H9 (cell line): ENCODE results near the gene CFL1. TPM values are rescaled to one million over a fixed set of nuclear protein-coding genes. Genes with fewer than 3 reads are reported as not detected.

ENCODE experiments used
- DNase-seq: peaks from one replicate; pipeline ENCODE4 v3.0.0-alpha.2; 2017
- H2AFZ ChIP-seq: one replicate; pipeline ENCODE4 v1.6.1; 2013; ENCODE audit warnings: mild to moderate bottlenecking, low read length, control low read depth, moderate library complexity
- H2AK5ac ChIP-seq: 2 replicates; pipeline ENCODE4 v1.6.1; 2013; ENCODE audit warnings: low read length, control low read depth, mixed read lengths; ENCODE audit not compliant: insufficient read length
- H2BK120ac ChIP-seq: one replicate; pipeline ENCODE4 v1.6.1; 2013; ENCODE audit warnings: low read depth, mild to moderate bottlenecking, low read length, control low read depth, inconsistent platforms; ENCODE audit not compliant: poor library complexity, severe bottlenecking
- H2BK12ac ChIP-seq: 2 replicates; pipeline ENCODE4 v1.6.1; 2013; ENCODE audit warnings: low read length, control low read depth, mixed read lengths, low read depth; ENCODE audit not compliant: insufficient read length
- H2BK15ac ChIP-seq: 2 replicates; pipeline ENCODE4 v1.6.1; 2013; ENCODE audit warnings: low read depth, low read length, control low read depth
- H2BK20ac ChIP-seq: one replicate; pipeline ENCODE4 v1.6.1; 2013; ENCODE audit warnings: low read depth, mild to moderate bottlenecking, low read length, control low read depth, inconsistent platforms; ENCODE audit not compliant: poor library complexity, severe bottlenecking
- H2BK5ac ChIP-seq: 2 replicates; pipeline ENCODE4 v1.6.1; 2013; ENCODE audit warnings: low read length, control low read depth, mixed read lengths; ENCODE audit not compliant: insufficient read length
- H3K14ac ChIP-seq: 2 replicates; pipeline ENCODE4 v1.6.1; 2013; ENCODE audit warnings: low read length, control low read depth; ENCODE audit not compliant: insufficient read depth
- H3K18ac ChIP-seq: 2 replicates; pipeline ENCODE4 v1.6.1; 2013; ENCODE audit warnings: low read depth, mild to moderate bottlenecking, mixed read lengths, low read length, control low read depth; ENCODE audit not compliant: insufficient read length
- H3K23ac ChIP-seq: 2 replicates; pipeline ENCODE4 v1.6.1; 2013; ENCODE audit warnings: low read length, control low read depth, mixed read lengths, low read depth; ENCODE audit not compliant: insufficient read length
- H3K23me2 ChIP-seq: 2 replicates; pipeline ENCODE4 v1.6.1; 2013; ENCODE audit warnings: low read depth, mild to moderate bottlenecking, mixed read lengths, low read length, control low read depth; ENCODE audit not compliant: insufficient read length, poor library complexity, severe bottlenecking
- H3K27ac ChIP-seq: 2 replicates; pipeline ENCODE4 v1.5.1; 2013; ENCODE audit warnings: low read length, control low read depth, mixed read lengths, low read depth; ENCODE audit not compliant: insufficient read length
- H3K27me3 ChIP-seq: 2 replicates; pipeline ENCODE4 v1.6.1; 2013; ENCODE audit warnings: low read length, control low read depth, inconsistent platforms; ENCODE audit not compliant: insufficient read depth
- H3K4ac ChIP-seq: 2 replicates; pipeline ENCODE4 v1.6.1; 2013; ENCODE audit warnings: low read depth, mild to moderate bottlenecking, control low read depth, inconsistent platforms, low read length, moderate library complexity
- H3K4me1 ChIP-seq: 2 replicates; pipeline ENCODE4 v1.6.1; 2013; ENCODE audit warnings: low read length, control low read depth, inconsistent platforms; ENCODE audit not compliant: insufficient read depth
- H3K4me2 ChIP-seq: 2 replicates; pipeline ENCODE4 v1.6.1; 2013; ENCODE audit warnings: low read length, control low read depth, mixed read lengths; ENCODE audit not compliant: insufficient read length, insufficient read depth
- H3K56ac ChIP-seq: 2 replicates; pipeline ENCODE4 v1.6.1; 2013; ENCODE audit warnings: low read depth, mild to moderate bottlenecking, mixed read lengths, low read length, control low read depth; ENCODE audit not compliant: insufficient read length
- H3K79me1 ChIP-seq: 2 replicates; pipeline ENCODE4 v1.6.1; 2013; ENCODE audit warnings: low read depth, mild to moderate bottlenecking, moderate library complexity, low read length, control low read depth, inconsistent platforms; ENCODE audit not compliant: insufficient read depth, poor library complexity, severe bottlenecking
- H3K79me2 ChIP-seq: 2 replicates; pipeline ENCODE4 v1.6.1; 2013; ENCODE audit warnings: low read length, control low read depth, inconsistent platforms; ENCODE audit not compliant: insufficient read depth
- H3K9ac ChIP-seq: 2 replicates; pipeline ENCODE4 v1.6.1; 2013; ENCODE audit warnings: low read length, control low read depth, mixed read lengths; ENCODE audit not compliant: insufficient read length; ENCODE audit errors: extremely low read depth
- H3K9me3 ChIP-seq: one replicate; pipeline ENCODE4 v1.6.1; 2013; ENCODE audit warnings: low read depth, low read length, inconsistent platforms; ENCODE audit not compliant: control insufficient read depth
- H3T11ph ChIP-seq: one replicate; pipeline ENCODE4 v1.6.1; 2013; ENCODE audit warnings: mild to moderate bottlenecking, low read length, control low read depth, inconsistent platforms
- H4K20me1 ChIP-seq: one replicate; pipeline ENCODE4 v1.6.1; 2013; ENCODE audit not compliant: control insufficient read depth, insufficient read length, insufficient read depth
- H4K5ac ChIP-seq: 2 replicates; pipeline ENCODE4 v1.6.1; 2013; ENCODE audit warnings: low read depth, mild to moderate bottlenecking, mixed read lengths, low read length, control low read depth; ENCODE audit not compliant: insufficient read length
- H4K8ac ChIP-seq: replicated peaks from 2 replicates; pipeline ENCODE4 v1.6.1; 2013; ENCODE audit warnings: low read length, control low read depth, mixed read lengths, low read depth; ENCODE audit not compliant: insufficient read length
- H4K91ac ChIP-seq: 2 replicates; pipeline ENCODE4 v1.6.1; 2013; ENCODE audit warnings: low read depth, mild to moderate bottlenecking, moderate library complexity, mixed read lengths, low read length, control low read depth; ENCODE audit not compliant: insufficient read length
- H3K27ac Mint-ChIP-seq, 3 experiments: 2 replicates in 2 of 3; 3 replicates in 1 of 3; pipeline ENCODE4 v1.8.0; 2020 to 2021; ENCODE audit warnings: mixed read lengths in 3 of 3, mild to moderate bottlenecking in 1 of 3, moderate library complexity in 1 of 3
- H3K27me3 Mint-ChIP-seq: 2 replicates; pipeline ENCODE4 v1.8.0; 2021; ENCODE audit warnings: low read depth, mild to moderate bottlenecking, moderate library complexity, mixed read lengths
- H3K36me3 Mint-ChIP-seq, 3 experiments: 2 replicates in 2 of 3; 3 replicates in 1 of 3; pipeline ENCODE4 v1.8.0; 2020 to 2021; ENCODE audit warnings: low read depth in 3 of 3, mixed read lengths in 3 of 3; ENCODE audit not compliant: insufficient read depth in 1 of 3
- H3K4me1 Mint-ChIP-seq, 2 experiments: 2 replicates each; pipeline ENCODE4 v1.8.0; 2020; ENCODE audit warnings: mixed read lengths in 2 of 2
- H3K4me3 Mint-ChIP-seq, 2 experiments: 2 replicates in 1 of 2; 3 replicates in 1 of 2; pipeline ENCODE4 v1.8.0; 2020 to 2021; ENCODE audit warnings: mild to moderate bottlenecking in 2 of 2, mixed read lengths in 2 of 2, moderate library complexity in 1 of 2
- H3K9me3 Mint-ChIP-seq, 2 experiments: 2 replicates in 1 of 2; 3 replicates in 1 of 2; pipeline ENCODE4 v1.8.0; 2020; ENCODE audit warnings: mild to moderate bottlenecking in 2 of 2, mixed read lengths in 2 of 2, moderate library complexity in 1 of 2
- CTCF ChIP-seq: fragments of 200-600 bp; sonication (generic); conservative IDR thresholded peaks from 3 replicates; pipeline ENCODE4 v1.8.0; 2021; ENCODE audit warnings: antibody characterized with exemption, mild to moderate bottlenecking
- WGBS: extraction: QIAGEN DNeasy Blood & Tissue Kit; methylation state at CpG from one replicate; pipeline ENCODE4 v1.1.7; 2013; ENCODE audit warnings: missing lambda C conversion rate, low lambda C conversion rate, mixed read lengths; ENCODE audit not compliant: insufficient read length; ENCODE audit errors: extremely low coverage; 5-methylcytosine and 5-hydroxymethylcytosine counted together
- total RNA-seq: library from RNA; stranded (reverse); gene quantifications from 2 replicates; pipeline ENCODE4 v1.2.1, GENCODE V29; 2021

Gene CFL1
- total RNA-seq, 1 experiment from 2014 or later, result 1,107 TPM

- Histone ChIP-seq H3K4me1 (no peaks in the 10 kb centered on the region), H3K9ac (peak overlapping the region; percentile 81), H4K5ac (no peak overlapping the region), H4K91ac (no peak overlapping the region), H2AFZ (no peak overlapping the region), H2BK120ac (no peak overlapping the region), H2AK5ac (no peak overlapping the region), H2BK12ac (no peak overlapping the region), H3K9me3 (no peaks in the 10 kb centered on the region), H3K4ac (no peak overlapping the region), H3K27ac (no peak overlapping the region), H3K14ac (peak overlapping the region; percentile 83), H3K23me2 (peaks cover 25% of the 10 kb centered on the region), H2BK20ac (no peak overlapping the region), H3T11ph (no peak overlapping the region), H3K56ac (no peak overlapping the region), H3K79me1 (peaks cover 3% of the 10 kb centered on the region), H3K23ac (no peak overlapping the region), H3K79me2 (peaks cover 14% of the 10 kb centered on the region; the same call in 1 of the 2 replicates), H2BK15ac (no peak overlapping the region), H2BK5ac (no peak overlapping the region), H3K27me3 (no peaks in the 10 kb centered on the region), H3K18ac (peak overlapping the region; percentile 73), H3K4me2 (peak overlapping the region; percentile 77), H4K8ac (no peak overlapping the region), H4K20me1 (peaks cover 2% of the 10 kb centered on the region)
- peak overlapping the region in 2 of 3 experiments; percentile 58 to 72; a peak in 5 of 7 replicates for H3K27ac Mint-ChIP-seq
- peak; percentile 75 for DNase-seq
- H3K27me3 Mint-ChIP-seq, result peaks cover 1% of the 10 kb centered on the region; the same call in 1 of the 2 replicates
- peak overlapping the region; percentile 86 to 89 for H3K4me3 Mint-ChIP-seq
- no peak for TF ChIP-seq CTCF
- peaks cover 3 to 5% of the 10 kb centered on the region in 2 experiments; a peak in 2 of 5 replicates for H3K9me3 Mint-ChIP-seq
- no CpG with 5 or more reads among the region's 57 CpGs for WGBS
- peaks cover 47 to 53% (median 48%) of the 10 kb centered on the region in 3 experiments for H3K36me3 Mint-ChIP-seq
- peaks cover 29 to 33% of the 10 kb centered on the region in 2 experiments for H3K4me1 Mint-ChIP-seq
Observed at GRCh38 chr11:65856689-65857499, 1.1 kb downstream of the CFL1 start.
